Lower lobe of right lung (tissue), 2 donors: ENCODE results near the gene NDUFB4. TPM values are rescaled to one million over a fixed set of nuclear protein-coding genes. Genes with fewer than 3 reads are reported as not detected.

Experiments
- ATAC-seq, 2 donors: fragments of 200-7000 bp; cut with Tn5 transposase; one replicate each; pipeline ENCODE4 v1.9.1; 2020 to 2022; ENCODE audit warnings: mild to moderate bottlenecking in 2 of 2, moderate library complexity in 2 of 2
- DNase-seq: peaks from one replicate; pipeline ENCODE4 v3.0.0-alpha.2; 2020
- H3K27ac ChIP-seq: fragments of 200-600 bp; one replicate; pipeline ENCODE4 v1.8.0; 2022
- H3K27me3 ChIP-seq: fragments of 200-600 bp; one replicate; pipeline ENCODE4 v1.8.0; 2022; ENCODE audit warnings: low read depth
- H3K36me3 ChIP-seq: fragments of 200-600 bp; one replicate; pipeline ENCODE4 v1.8.0; 2022; ENCODE audit warnings: mild to moderate bottlenecking
- H3K4me1 ChIP-seq: fragments of 200-600 bp; one replicate; pipeline ENCODE4 v1.8.0; 2022
- H3K4me3 ChIP-seq: fragments of 200-600 bp; one replicate; pipeline ENCODE4 v1.8.0; 2022; ENCODE audit warnings: mild to moderate bottlenecking
- H3K9me3 ChIP-seq: fragments of 200-600 bp; one replicate; pipeline ENCODE4 v1.8.0; 2022
- intact Hi-C: fragments of 100-400 bp; cut with DNase I; formaldehyde crosslinking; loops from one replicate; pipeline ENCODE4 v1.11.0; 2022
- total RNA-seq: library from RNA; stranded (reverse); fragmentation: NEBNext Ultra II Directional; extraction: Animal tissue kit (Norgen Biotek cat#: 25700); gene quantifications from one replicate; pipeline ENCODE4 v1.2.1, GENCODE V29; 2021
- TF ChIP-seq, protein P1 (sequence below): fragments of 200-600 bp; IDR thresholded peaks from one replicate; pipeline ENCODE4 v1.8.0; 2022; ENCODE audit warnings: antibody characterized with exemption, mild to moderate bottlenecking
- donor health status: DM: no; HTN: yes; CAD: no; lungs with severe emphysema.

Gene NDUFB4
- total RNA-seq, 1 donor from 2014 or later: 100 TPM

DNA sequence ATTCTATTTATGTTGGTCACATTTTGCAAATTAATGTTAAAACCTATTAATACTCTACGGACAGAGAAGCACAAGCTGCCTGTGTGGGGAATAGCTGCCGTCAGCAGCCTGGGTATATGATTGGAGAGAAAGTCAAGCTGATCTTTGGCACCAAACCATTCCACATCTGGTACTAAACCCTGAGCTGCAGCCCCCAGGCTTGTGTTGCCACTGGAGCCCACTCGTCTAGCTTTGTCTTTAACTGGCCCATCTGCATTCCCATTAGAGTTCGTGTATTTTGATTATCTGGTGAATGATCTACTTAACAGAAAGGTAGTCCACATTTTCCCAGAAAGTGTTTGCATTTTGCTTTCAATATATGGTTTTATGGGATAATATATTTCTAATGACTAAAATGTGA, 5.4 kb downstream of the NDUFB4 start:
- intact Hi-C loops: no loop called here
- Histone ChIP-seq H3K9me3 (no peaks in the 10 kb centered on the region), H3K27me3 (no peaks in the 10 kb centered on the region), H3K36me3 (peaks cover 55% of the 10 kb centered on the region), H3K4me1 (peaks cover 38% of the 10 kb centered on the region), H3K4me3 (no peak overlapping the region), H3K27ac (no peak overlapping the region)
- DNase-seq (no peak), ATAC-seq (no peak)
- TF ChIP-seq, protein P1, sequence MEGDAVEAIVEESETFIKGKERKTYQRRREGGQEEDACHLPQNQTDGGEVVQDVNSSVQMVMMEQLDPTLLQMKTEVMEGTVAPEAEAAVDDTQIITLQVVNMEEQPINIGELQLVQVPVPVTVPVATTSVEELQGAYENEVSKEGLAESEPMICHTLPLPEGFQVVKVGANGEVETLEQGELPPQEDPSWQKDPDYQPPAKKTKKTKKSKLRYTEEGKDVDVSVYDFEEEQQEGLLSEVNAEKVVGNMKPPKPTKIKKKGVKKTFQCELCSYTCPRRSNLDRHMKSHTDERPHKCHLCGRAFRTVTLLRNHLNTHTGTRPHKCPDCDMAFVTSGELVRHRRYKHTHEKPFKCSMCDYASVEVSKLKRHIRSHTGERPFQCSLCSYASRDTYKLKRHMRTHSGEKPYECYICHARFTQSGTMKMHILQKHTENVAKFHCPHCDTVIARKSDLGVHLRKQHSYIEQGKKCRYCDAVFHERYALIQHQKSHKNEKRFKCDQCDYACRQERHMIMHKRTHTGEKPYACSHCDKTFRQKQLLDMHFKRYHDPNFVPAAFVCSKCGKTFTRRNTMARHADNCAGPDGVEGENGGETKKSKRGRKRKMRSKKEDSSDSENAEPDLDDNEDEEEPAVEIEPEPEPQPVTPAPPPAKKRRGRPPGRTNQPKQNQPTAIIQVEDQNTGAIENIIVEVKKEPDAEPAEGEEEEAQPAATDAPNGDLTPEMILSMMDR: no peak

DNA sequence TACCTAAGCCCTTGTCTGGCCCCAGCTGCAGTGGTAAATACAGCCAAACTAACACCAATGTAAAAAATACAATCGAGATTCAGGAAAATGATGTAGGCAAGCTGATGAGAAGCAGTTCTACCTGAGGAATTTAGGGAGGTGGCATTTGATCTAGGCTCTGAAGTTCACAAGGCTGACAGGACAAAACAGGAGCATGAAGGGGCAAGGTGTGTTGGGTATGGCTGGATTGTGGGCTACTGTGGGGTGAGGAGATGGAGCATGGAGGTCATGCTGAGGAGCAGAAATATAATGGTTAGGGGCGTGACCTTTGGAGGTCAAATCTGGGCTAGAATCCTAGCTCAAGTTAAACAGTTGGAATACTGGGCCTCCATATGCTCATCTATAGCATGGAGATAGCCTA, 6.5 kb downstream of the NDUFB4 start:
- no peaks in the 10 kb centered on the region for H3K9me3 ChIP-seq
- H3K27ac ChIP-seq: no peak overlapping the region
- intact Hi-C loops: no loop called here
- H3K36me3 ChIP-seq: peaks cover 52% of the 10 kb centered on the region
- TF ChIP-seq, protein P1: no peak
- peaks cover 30% of the 10 kb centered on the region for H3K4me1 ChIP-seq
- H3K4me3 ChIP-seq: no peak overlapping the region
- no peaks in the 10 kb centered on the region for H3K27me3 ChIP-seq
- ATAC-seq (no peak), DNase-seq (no peak)

DNA sequence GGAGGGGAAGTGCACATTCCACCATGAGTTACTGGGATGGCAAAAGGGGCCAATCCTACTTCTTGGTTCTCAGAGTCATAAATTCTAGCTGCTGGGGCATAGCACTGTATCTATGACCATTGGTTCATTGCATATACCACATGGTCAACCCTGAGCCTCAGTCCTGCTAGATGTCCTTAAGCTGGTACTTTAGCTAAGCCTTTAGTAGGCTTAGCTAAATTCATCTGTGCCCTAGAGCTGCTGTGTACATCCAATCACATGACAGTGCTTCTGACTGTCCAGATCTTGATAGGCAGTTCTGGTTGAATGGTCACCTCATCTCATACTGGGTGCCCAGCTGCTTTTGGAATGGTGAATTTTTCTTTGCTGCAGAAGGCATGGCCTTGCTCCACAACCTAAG, 8.2 kb downstream of the NDUFB4 start:
- H3K4me3 ChIP-seq: no peak overlapping the region

DNA sequence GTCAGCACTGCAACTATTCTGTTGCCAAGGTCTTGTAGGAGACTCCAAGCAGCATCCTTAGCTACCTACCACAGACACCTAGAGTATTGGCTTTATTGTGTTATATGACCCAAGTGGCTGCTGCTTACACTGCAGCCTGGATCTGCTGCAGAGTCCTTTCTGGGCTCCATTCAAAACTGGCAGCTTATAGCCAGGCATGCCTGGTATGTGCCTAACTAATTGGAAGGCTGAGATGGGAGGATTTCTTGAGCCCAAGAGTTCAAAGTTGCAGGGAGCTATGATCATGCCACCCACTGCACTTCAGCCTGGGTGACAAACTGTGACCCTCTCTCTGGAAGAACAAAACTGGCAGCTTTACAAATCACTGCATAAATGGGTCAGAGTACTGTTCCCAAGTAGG, 8.6 kb downstream of the NDUFB4 start:
- TF ChIP-seq, protein P1: no peak
- ATAC-seq: no peak
- peaks cover 37% of the 10 kb centered on the region for H3K36me3 ChIP-seq
- no peak overlapping the region for H3K27ac ChIP-seq
- no peak for DNase-seq
- H3K27me3 ChIP-seq: no peaks in the 10 kb centered on the region
- no peak overlapping the region for H3K4me3 ChIP-seq
- no peaks in the 10 kb centered on the region for H3K9me3 ChIP-seq
- intact Hi-C loops: no loop called here
- H3K4me1 ChIP-seq: peaks cover 9% of the 10 kb centered on the region

More for the DNA sequence above, 8.2 kb downstream of the NDUFB4 start:
- ATAC-seq: no peak
- Histone ChIP-seq H3K27ac (no peak overlapping the region), H3K36me3 (peaks cover 41% of the 10 kb centered on the region), H3K9me3 (no peaks in the 10 kb centered on the region), H3K27me3 (no peaks in the 10 kb centered on the region), H3K4me1 (peaks cover 13% of the 10 kb centered on the region)
- TF ChIP-seq, protein P1: no peak
- intact Hi-C loops: no loop called here
- DNase-seq: no peak

DNA sequence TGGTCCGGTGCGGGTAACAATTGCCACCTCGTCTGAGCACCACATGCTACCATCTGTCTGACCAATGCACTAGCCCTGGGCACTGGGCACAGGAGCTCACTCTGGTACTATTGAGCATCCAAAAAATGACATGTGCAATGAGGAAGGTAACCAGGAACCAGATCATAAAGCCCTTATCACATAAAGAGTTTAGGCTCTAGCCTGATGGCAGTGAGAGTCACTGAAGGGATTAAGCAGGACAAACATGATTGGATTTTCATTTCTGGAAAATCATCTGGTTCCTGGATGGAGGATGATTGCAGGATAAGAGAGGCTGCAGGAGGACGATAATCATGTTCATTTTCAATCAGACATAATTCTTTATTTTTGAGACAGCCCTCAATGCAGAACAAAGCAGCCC, 12.4 kb downstream of the NDUFB4 start:
- ATAC-seq (no peak), DNase-seq (no peak)
- intact Hi-C loops: no loop called here
- H3K9me3 ChIP-seq: no peaks in the 10 kb centered on the region
- H3K4me3 ChIP-seq: no peak overlapping the region
- H3K27me3 ChIP-seq: no peaks in the 10 kb centered on the region
- no peaks in the 10 kb centered on the region for H3K36me3 ChIP-seq
- TF ChIP-seq, protein P1: no peak
- H3K27ac ChIP-seq: no peak overlapping the region
- H3K4me1 ChIP-seq: no peaks in the 10 kb centered on the region

DNA sequence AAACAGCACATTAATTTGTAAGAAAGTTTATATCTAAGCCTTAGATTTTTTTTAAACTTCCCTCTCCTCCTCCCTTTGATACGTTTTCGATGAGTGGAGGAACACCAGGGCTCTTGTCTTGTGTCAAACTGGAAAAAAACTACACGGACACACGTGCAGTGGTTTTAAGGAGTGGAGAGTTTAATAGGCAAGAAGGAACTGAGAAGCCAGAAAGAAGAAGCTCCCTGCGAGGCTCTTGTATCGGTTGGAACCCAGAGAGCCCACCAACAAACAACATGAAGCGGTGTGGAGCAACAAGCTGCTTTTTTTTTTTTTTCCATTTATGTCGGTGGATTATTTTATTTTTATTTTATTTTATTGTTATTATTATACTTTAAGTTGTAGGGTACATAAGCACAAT, 18.6 kb downstream of the NDUFB4 start:
- H3K27me3 ChIP-seq: no peaks in the 10 kb centered on the region
- H3K4me1 ChIP-seq: no peaks in the 10 kb centered on the region
- no peak overlapping the region for H3K4me3 ChIP-seq
- no peaks in the 10 kb centered on the region for H3K9me3 ChIP-seq
- DNase-seq: no peak
- no peak for ATAC-seq
- TF ChIP-seq, protein P1: no peak
- intact Hi-C loops: no loop called here
- H3K27ac ChIP-seq: no peak overlapping the region
- no peaks in the 10 kb centered on the region for H3K36me3 ChIP-seq
